Activated CD4-positive, alpha-beta memory T cell treated with anti-CD3 and anti-CD28 coated beads for 36 hours (primary cell): Measurements from ENCODE around the gene EMILIN1. TPM values are rescaled to one million over a fixed set of nuclear protein-coding genes. Genes with fewer than 3 reads are reported as not detected.

Source experiments
- CTCF ChIA-PET: fragments of 350-600 bp; sonication (Branson Sonifier 250); formaldehyde crosslinking; loops from one replicate; lab custom pipeline; 2021; ENCODE audit warnings: antibody characterized with exemption, inconsistent platforms; lab: Charles Lee
- POLR2A ChIA-PET: fragments of 350-600 bp; sonication (Branson Sonifier 250); formaldehyde crosslinking; loops from one replicate; lab custom pipeline; 2021; ENCODE audit warnings: antibody characterized with exemption; lab: Charles Lee
- DNase-seq: peaks from one replicate; pipeline ENCODE4 v3.0.0-alpha.2; 2020
- H3K27ac Mint-ChIP-seq: one replicate; pipeline ENCODE4 v1.8.0; 2021; ENCODE audit warnings: mixed read lengths
- H3K27me3 Mint-ChIP-seq: one replicate; pipeline ENCODE4 v1.8.0; 2021; ENCODE audit warnings: mixed read lengths
- H3K36me3 Mint-ChIP-seq: one replicate; pipeline ENCODE4 v1.8.0; 2021; ENCODE audit warnings: mixed read lengths
- H3K4me1 Mint-ChIP-seq: one replicate; pipeline ENCODE4 v1.8.0; 2021; ENCODE audit warnings: low read depth, mixed read lengths
- H3K4me3 Mint-ChIP-seq: one replicate; pipeline ENCODE4 v1.8.0; 2021; ENCODE audit warnings: mild to moderate bottlenecking, mixed read lengths
- H3K9me3 Mint-ChIP-seq: one replicate; pipeline ENCODE4 v1.8.0; 2021; ENCODE audit warnings: mixed read lengths
- intact Hi-C: fragments of 100-400 bp; cut with micrococcal nuclease; formaldehyde crosslinking; loops from one replicate; pipeline ENCODE4 v1.15.1; 2023
- total RNA-seq, 2 experiments: library from RNA; stranded (reverse); gene quantifications; one replicate each; pipeline ENCODE4 v1.2.3, GENCODE V29; 2021

Gene EMILIN1
- under 1 TPM; 0.29 to 0.51 TPM for total RNA-seq

GRCh38 chr2:27078267-27079194 is at the start of gene EMILIN1:
Gene EMILIN1 (plus strand): TSS chr2:27078615. CDS start chr2:27079066, 451 bp downstream.
- DNase-seq = no peak
- no peaks in the 10 kb centered on the region for H3K27me3 Mint-ChIP-seq
- CTCF ChIA-PET = no interaction called here
- peaks cover 39% of the 10 kb centered on the region for H3K4me1 Mint-ChIP-seq
- no peaks in the 10 kb centered on the region for H3K9me3 Mint-ChIP-seq
- H3K36me3 Mint-ChIP-seq = no peaks in the 10 kb centered on the region
- no peak within 1 kb of the TSS for H3K27ac Mint-ChIP-seq
- POLR2A ChIA-PET = no interaction called here
- H3K4me3 Mint-ChIP-seq = no peak within 1 kb of the TSS
- intact Hi-C loops = no loop called here

GRCh38 chr2:27029051-27029450 is 49.4 kb upstream of the EMILIN1 start:
- no peaks in the 10 kb centered on the region for H3K9me3 Mint-ChIP-seq
- no peaks in the 10 kb centered on the region for H3K27me3 Mint-ChIP-seq
- peaks cover 33% of the 10 kb centered on the region for H3K4me1 Mint-ChIP-seq
- H3K4me3 Mint-ChIP-seq = no peak overlapping the region
- H3K36me3 Mint-ChIP-seq = peaks cover 12% of the 10 kb centered on the region
- no peak for DNase-seq
- intact Hi-C loops = no loop called here
- H3K27ac Mint-ChIP-seq = no peak overlapping the region
- CTCF ChIA-PET = interaction anchor here (1.0 to 1.2 kb wide), 3 partner anchors 12 to 251 kb away, joined by 3 to 5 read pairs (median 3); no protein-coding TSS in a partner anchor
- POLR2A ChIA-PET = no interaction called here

- Mint-ChIP-seq H3K9me3 (no peaks in the 10 kb centered on the region), H3K4me1 (peaks cover 40% of the 10 kb centered on the region), H3K27ac (peak within 1 kb of the TSS; percentile 78), H3K27me3 (no peaks in the 10 kb centered on the region), H3K36me3 (peaks cover 32% of the 10 kb centered on the region), H3K4me3 (peak within 1 kb of the TSS; percentile 93)
- intact Hi-C loops = loop anchor here (1.0 to 2.0 kb wide), 3 partner anchors 18 to 550 kb away; partner anchors contain the start of gene ZNF512
- POLR2A ChIA-PET = interaction anchor here (1.0 to 3.0 kb wide), 4 partner anchors 17 to 337 kb away, joined by 3 to 14 read pairs (median 4); partner anchors contain the start of gene OST4
- CTCF ChIA-PET = interaction anchor here (0.8 to 3.4 kb wide), 7 partner anchors 14 to 90 kb away, joined by 3 to 16 read pairs (median 3); partner anchors contain the start of genes AGBL5 and KHK
- peak; percentile 89 for DNase-seq
Measured at GRCh38 chr2:27032495-27033252, 45.7 kb upstream of the EMILIN1 start, which contains the start of gene TMEM214. Gene TMEM214 (plus strand): TSS chr2:27032965. CDS start chr2:27033016, 51 bp downstream.

DNA sequence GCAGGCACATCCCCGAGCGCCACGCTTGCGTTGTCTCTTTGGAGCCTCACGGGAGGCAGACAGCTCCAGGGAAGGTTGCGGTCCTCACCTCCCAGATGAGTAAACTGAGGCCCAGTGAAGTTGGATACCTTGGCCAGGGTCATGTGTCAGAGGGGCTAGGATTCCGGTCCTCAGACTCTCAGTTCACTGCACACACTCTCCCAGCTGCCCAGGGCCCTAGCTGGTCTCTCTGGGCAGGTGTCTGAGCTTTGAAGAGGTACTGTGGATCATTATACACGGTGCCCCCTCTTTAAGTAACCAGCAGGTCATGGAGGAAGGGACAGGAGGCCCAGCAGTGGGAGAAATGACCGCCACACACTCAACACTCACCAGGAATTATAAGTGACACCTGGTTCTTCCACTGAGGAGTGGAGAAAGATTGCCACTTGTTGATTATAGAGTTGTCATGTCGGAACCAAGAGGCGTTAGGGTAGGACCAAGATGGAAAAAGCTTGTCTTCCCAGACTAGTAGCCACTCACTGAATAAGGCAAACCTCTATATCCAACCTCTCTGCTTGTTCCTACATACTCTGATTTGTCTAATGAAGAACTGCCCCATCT is 45.1 kb upstream of the EMILIN1 start:
- CTCF ChIA-PET = interaction anchor here (0.8 to 3.4 kb wide), 7 partner anchors 14 to 90 kb away, joined by 3 to 16 read pairs (median 3); partner anchors contain the start of genes AGBL5 and KHK
- Mint-ChIP-seq H3K36me3 (peaks cover 33% of the 10 kb centered on the region), H3K9me3 (no peaks in the 10 kb centered on the region), H3K4me3 (peak overlapping the region; percentile 93), H3K27me3 (no peaks in the 10 kb centered on the region), H3K4me1 (peaks cover 40% of the 10 kb centered on the region), H3K27ac (peak overlapping the region; percentile 78)
- POLR2A ChIA-PET = interaction anchor here (1.2 to 3.0 kb wide), 4 partner anchors 17 to 38 kb away, joined by 3 to 14 read pairs (median 4); partner anchors contain the start of gene OST4
- intact Hi-C loops = loop anchor here (2.0 kb wide), 1 partner anchor 549 kb away; the partner anchor contains the start of gene ZNF512
- DNase-seq = no peak

GRCh38 chr2:27038012-27038411 is 40.4 kb upstream of the EMILIN1 start:
- Mint-ChIP-seq H3K27me3 (no peaks in the 10 kb centered on the region), H3K4me1 (peaks cover 16% of the 10 kb centered on the region), H3K4me3 (no peak overlapping the region), H3K9me3 (no peaks in the 10 kb centered on the region), H3K36me3 (peaks cover 51% of the 10 kb centered on the region), H3K27ac (no peak overlapping the region)
- DNase-seq = no peak
- ChIA-PET POLR2A (no interaction called here), CTCF (no interaction called here)
- intact Hi-C loops = no loop called here

GRCh38 chr2:27038631-27039339 is 39.6 kb upstream of the EMILIN1 start:
- no peak overlapping the region for H3K27ac Mint-ChIP-seq
- POLR2A ChIA-PET = no interaction called here
- no peaks in the 10 kb centered on the region for H3K9me3 Mint-ChIP-seq
- no peaks in the 10 kb centered on the region for H3K27me3 Mint-ChIP-seq
- no peak for DNase-seq
- peaks cover 13% of the 10 kb centered on the region for H3K4me1 Mint-ChIP-seq
- CTCF ChIA-PET = interaction anchor here (0.5 to 1.7 kb wide), 2 partner anchors 22 to 330 kb away, joined by 3 to 5 read pairs; no protein-coding TSS in a partner anchor
- intact Hi-C loops = no loop called here
- peaks cover 51% of the 10 kb centered on the region for H3K36me3 Mint-ChIP-seq
- no peak overlapping the region for H3K4me3 Mint-ChIP-seq

- Mint-ChIP-seq H3K27me3 (no peaks in the 10 kb centered on the region), H3K27ac (no peak overlapping the region), H3K9me3 (no peaks in the 10 kb centered on the region), H3K36me3 (peaks cover 51% of the 10 kb centered on the region), H3K4me3 (no peak overlapping the region), H3K4me1 (peaks cover 7% of the 10 kb centered on the region)
- POLR2A ChIA-PET = no interaction called here
- intact Hi-C loops = no loop called here
- CTCF ChIA-PET = interaction anchor here (0.5 to 1.7 kb wide), 3 partner anchors 11 to 331 kb away, joined by 3 to 5 read pairs (median 5); partner anchors contain the start of gene AGBL5
- DNase-seq = no peak
Measured at GRCh38 chr2:27039426-27039825, 39.0 kb upstream of the EMILIN1 start.

GRCh38 chr2:27039871-27040270 is 38.5 kb upstream of the EMILIN1 start:
- intact Hi-C loops = no loop called here
- CTCF ChIA-PET = interaction anchor here (1.1 to 1.7 kb wide), 2 partner anchors 11 to 23 kb away, joined by 5 read pairs; partner anchors contain the start of gene AGBL5
- peaks cover 7% of the 10 kb centered on the region for H3K4me1 Mint-ChIP-seq
- no peaks in the 10 kb centered on the region for H3K27me3 Mint-ChIP-seq
- H3K36me3 Mint-ChIP-seq = peaks cover 54% of the 10 kb centered on the region
- H3K27ac Mint-ChIP-seq = no peak overlapping the region
- no peaks in the 10 kb centered on the region for H3K9me3 Mint-ChIP-seq
- no peak for DNase-seq
- POLR2A ChIA-PET = no interaction called here
- no peak overlapping the region for H3K4me3 Mint-ChIP-seq

DNA sequence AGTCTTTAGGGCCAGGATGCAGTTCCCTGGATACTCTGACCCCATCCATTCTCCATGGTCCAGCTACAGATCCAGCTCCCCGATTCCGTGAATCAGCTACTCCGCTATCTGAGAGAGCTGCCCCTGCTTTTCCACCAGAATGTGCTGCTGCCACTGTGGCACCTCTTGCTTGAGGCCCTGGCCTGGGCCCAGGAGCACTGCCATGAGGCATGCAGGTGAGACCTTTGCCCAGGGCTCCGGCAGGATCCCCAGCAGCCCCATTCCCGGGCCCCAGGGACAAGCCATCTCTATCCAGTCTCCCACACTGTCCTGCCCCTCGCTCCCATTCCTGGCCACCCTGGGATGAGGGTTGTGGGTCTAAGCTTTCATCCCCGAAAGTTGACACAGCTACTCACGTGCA is 38.1 kb upstream of the EMILIN1 start:
- Mint-ChIP-seq H3K27me3 (no peaks in the 10 kb centered on the region), H3K4me1 (peaks cover 3% of the 10 kb centered on the region), H3K27ac (no peak overlapping the region), H3K9me3 (no peaks in the 10 kb centered on the region), H3K36me3 (peaks cover 49% of the 10 kb centered on the region), H3K4me3 (no peak overlapping the region)
- DNase-seq = no peak
- POLR2A ChIA-PET = no interaction called here
- CTCF ChIA-PET = interaction anchor here (1.1 kb wide), 1 partner anchor 10 kb away, joined by 5 read pairs; the partner anchor contains the start of gene AGBL5
- intact Hi-C loops = no loop called here

- POLR2A ChIA-PET = no interaction called here
- no peak overlapping the region for H3K4me3 Mint-ChIP-seq
Measured at GRCh38 chr2:27041752-27042151, 36.7 kb upstream of the EMILIN1 start.

More at GRCh38 chr2:27041752-27042151, 36.7 kb upstream of the EMILIN1 start:
- Mint-ChIP-seq H3K27me3 (no peaks in the 10 kb centered on the region), H3K27ac (peak overlapping the region; percentile 12), H3K9me3 (no peaks in the 10 kb centered on the region), H3K4me1 (peaks cover 3% of the 10 kb centered on the region), H3K36me3 (peaks cover 37% of the 10 kb centered on the region)
- DNase-seq = no peak
- CTCF ChIA-PET = no interaction called here
- intact Hi-C loops = no loop called here
